GM12878 (cell line): ENCODE data around the gene ERAS.

Source experiments
- CBFB ChIP-seq: IDR thresholded peaks from 2 replicates; pipeline ENCODE4 v1.6.1; 2016; ENCODE audit warnings: antibody characterized with exemption, low read depth
- RAD21 ChIP-seq: IDR thresholded peaks from 2 replicates; pipeline ENCODE4 v1.6.1; 2011; ENCODE audit warnings: mild to moderate bottlenecking, low read depth, low read length, moderate library complexity; ENCODE audit not compliant: insufficient read depth
- RAD51 ChIP-seq: fragments of 450-650 bp; IDR thresholded peaks from 2 replicates; pipeline ENCODE4 v1.6.1; 2016; ENCODE audit warnings: moderate library complexity, mild to moderate bottlenecking, inconsistent platforms
- RBBP5 ChIP-seq: fragments of 200-600 bp; sonication (generic); conservative IDR thresholded peaks from 2 replicates; pipeline ENCODE4 v1.6.1; 2016
- TBL1XR1 ChIP-seq: IDR thresholded peaks from 2 replicates; pipeline ENCODE4 v1.6.1; 2012; ENCODE audit warnings: low read depth, low read length, improper control_type of control experiment
- WRNIP1 ChIP-seq: IDR thresholded peaks from 2 replicates; pipeline ENCODE4 v1.6.1; 2011; ENCODE audit warnings: low read depth, low read length, improper control_type of control experiment, borderline replicate concordance
- YY1 ChIP-seq: IDR thresholded peaks from 2 replicates; pipeline ENCODE4 v1.6.1; 2011; ENCODE audit warnings: low read depth, mild to moderate bottlenecking, low read length
- ZNF24 ChIP-seq: fragments of 450-650 bp; IDR thresholded peaks from 2 replicates; pipeline ENCODE4 v1.6.1; 2017; ENCODE audit warnings: antibody characterized with exemption, mild to moderate bottlenecking
- ZZZ3 ChIP-seq: IDR thresholded peaks from 2 replicates; pipeline ENCODE4 v1.6.1; 2011; ENCODE audit warnings: low read depth; ENCODE audit not compliant: control insufficient read depth, insufficient read length
- TF ChIP-seq, protein P1 (sequence below): fragments of 450-650 bp; IDR thresholded peaks from 2 replicates; pipeline ENCODE4 v1.6.1; 2017; ENCODE audit warnings: mild to moderate bottlenecking, moderate library complexity
- TF ChIP-seq, protein P2 (sequence below), 3 experiments: IDR thresholded peaks in 2 of 3; conservative IDR thresholded peaks in 1 of 3; 2 replicates each; pipeline ENCODE4 v1.5.1; 2011; ENCODE audit warnings: low read depth in 3 of 3, low read length in 3 of 3, mild to moderate bottlenecking in 3 of 3, control low read depth in 2 of 3, moderate library complexity in 2 of 3, inconsistent platforms in 1 of 3, mixed read lengths in 1 of 3; ENCODE audit not compliant: control insufficient read depth in 2 of 3, insufficient read depth in 1 of 3; ENCODE audit errors: extremely low read depth in 1 of 3
- TF ChIP-seq, protein P3 (sequence below): IDR thresholded peaks from 2 replicates; pipeline ENCODE4 v1.6.1; 2012; ENCODE audit warnings: low read length, inconsistent platforms
- TF ChIP-seq, protein P4 (sequence below): fragments of 450-650 bp; IDR thresholded peaks from 2 replicates; pipeline ENCODE4 v1.6.1; 2017; ENCODE audit warnings: antibody characterized with exemption, mild to moderate bottlenecking, moderate library complexity
- TF ChIP-seq, protein P5 (sequence below): IDR thresholded peaks from 2 replicates; pipeline ENCODE4 v1.6.1; 2012; ENCODE audit warnings: mild to moderate bottlenecking, low read depth, low read length

DNA sequence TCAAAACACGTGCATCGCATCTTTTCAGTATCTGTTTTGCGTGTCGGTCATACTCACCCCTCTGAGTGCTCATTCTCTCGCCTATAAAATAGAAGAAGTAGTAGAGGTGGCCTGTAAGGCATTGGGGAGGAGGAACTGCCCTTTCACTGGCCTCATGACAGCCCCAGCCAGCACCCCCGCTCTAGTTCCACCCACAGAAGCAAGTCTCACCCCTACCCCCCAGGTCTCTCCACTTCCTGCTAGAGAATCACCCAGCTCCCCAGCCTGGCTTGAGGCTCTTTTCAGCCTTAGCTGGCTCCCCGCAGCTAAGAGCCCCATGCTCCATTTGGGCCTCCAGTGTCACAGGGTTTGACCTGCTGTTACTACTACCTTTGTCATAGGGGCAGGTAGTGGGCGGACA lies 12.7 kb upstream of the ERAS start:
- TF ChIP-seq RAD51: no peak
- no peak for TF ChIP-seq ZZZ3
- TF ChIP-seq RAD21: no peak
- TF ChIP-seq RBBP5: no peak
- TF ChIP-seq, protein P1, sequence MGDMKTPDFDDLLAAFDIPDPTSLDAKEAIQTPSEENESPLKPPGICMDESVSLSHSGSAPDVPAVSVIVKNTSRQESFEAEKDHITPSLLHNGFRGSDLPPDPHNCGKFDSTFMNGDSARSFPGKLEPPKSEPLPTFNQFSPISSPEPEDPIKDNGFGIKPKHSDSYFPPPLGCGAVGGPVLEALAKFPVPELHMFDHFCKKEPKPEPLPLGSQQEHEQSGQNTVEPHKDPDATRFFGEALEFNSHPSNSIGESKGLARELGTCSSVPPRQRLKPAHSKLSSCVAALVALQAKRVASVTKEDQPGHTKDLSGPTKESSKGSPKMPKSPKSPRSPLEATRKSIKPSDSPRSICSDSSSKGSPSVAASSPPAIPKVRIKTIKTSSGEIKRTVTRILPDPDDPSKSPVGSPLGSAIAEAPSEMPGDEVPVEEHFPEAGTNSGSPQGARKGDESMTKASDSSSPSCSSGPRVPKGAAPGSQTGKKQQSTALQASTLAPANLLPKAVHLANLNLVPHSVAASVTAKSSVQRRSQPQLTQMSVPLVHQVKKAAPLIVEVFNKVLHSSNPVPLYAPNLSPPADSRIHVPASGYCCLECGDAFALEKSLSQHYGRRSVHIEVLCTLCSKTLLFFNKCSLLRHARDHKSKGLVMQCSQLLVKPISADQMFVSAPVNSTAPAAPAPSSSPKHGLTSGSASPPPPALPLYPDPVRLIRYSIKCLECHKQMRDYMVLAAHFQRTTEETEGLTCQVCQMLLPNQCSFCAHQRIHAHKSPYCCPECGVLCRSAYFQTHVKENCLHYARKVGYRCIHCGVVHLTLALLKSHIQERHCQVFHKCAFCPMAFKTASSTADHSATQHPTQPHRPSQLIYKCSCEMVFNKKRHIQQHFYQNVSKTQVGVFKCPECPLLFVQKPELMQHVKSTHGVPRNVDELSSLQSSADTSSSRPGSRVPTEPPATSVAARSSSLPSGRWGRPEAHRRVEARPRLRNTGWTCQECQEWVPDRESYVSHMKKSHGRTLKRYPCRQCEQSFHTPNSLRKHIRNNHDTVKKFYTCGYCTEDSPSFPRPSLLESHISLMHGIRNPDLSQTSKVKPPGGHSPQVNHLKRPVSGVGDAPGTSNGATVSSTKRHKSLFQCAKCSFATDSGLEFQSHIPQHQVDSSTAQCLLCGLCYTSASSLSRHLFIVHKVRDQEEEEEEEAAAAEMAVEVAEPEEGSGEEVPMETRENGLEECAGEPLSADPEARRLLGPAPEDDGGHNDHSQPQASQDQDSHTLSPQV: no peak
- TF ChIP-seq, protein P2, sequence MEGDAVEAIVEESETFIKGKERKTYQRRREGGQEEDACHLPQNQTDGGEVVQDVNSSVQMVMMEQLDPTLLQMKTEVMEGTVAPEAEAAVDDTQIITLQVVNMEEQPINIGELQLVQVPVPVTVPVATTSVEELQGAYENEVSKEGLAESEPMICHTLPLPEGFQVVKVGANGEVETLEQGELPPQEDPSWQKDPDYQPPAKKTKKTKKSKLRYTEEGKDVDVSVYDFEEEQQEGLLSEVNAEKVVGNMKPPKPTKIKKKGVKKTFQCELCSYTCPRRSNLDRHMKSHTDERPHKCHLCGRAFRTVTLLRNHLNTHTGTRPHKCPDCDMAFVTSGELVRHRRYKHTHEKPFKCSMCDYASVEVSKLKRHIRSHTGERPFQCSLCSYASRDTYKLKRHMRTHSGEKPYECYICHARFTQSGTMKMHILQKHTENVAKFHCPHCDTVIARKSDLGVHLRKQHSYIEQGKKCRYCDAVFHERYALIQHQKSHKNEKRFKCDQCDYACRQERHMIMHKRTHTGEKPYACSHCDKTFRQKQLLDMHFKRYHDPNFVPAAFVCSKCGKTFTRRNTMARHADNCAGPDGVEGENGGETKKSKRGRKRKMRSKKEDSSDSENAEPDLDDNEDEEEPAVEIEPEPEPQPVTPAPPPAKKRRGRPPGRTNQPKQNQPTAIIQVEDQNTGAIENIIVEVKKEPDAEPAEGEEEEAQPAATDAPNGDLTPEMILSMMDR (IDR thresholded peaks at IDR 0.05 in 2 of 3, conservative IDR thresholded peaks at IDR 0.05 in 1 of 3; ENCODE audit: control insufficient read depth in 2 of 3, extremely low read depth in 1 of 3, insufficient read depth in 1 of 3, low read depth in 3 of 3, low read length in 3 of 3): no peak
- TF ChIP-seq TBL1XR1: no peak
- TF ChIP-seq YY1: no peak
- no peak for TF ChIP-seq ZNF24
- TF ChIP-seq CBFB: no peak
- TF ChIP-seq, protein P3, sequence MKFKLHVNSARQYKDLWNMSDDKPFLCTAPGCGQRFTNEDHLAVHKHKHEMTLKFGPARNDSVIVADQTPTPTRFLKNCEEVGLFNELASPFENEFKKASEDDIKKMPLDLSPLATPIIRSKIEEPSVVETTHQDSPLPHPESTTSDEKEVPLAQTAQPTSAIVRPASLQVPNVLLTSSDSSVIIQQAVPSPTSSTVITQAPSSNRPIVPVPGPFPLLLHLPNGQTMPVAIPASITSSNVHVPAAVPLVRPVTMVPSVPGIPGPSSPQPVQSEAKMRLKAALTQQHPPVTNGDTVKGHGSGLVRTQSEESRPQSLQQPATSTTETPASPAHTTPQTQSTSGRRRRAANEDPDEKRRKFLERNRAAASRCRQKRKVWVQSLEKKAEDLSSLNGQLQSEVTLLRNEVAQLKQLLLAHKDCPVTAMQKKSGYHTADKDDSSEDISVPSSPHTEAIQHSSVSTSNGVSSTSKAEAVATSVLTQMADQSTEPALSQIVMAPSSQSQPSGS: no peak
- TF ChIP-seq, protein P4, sequence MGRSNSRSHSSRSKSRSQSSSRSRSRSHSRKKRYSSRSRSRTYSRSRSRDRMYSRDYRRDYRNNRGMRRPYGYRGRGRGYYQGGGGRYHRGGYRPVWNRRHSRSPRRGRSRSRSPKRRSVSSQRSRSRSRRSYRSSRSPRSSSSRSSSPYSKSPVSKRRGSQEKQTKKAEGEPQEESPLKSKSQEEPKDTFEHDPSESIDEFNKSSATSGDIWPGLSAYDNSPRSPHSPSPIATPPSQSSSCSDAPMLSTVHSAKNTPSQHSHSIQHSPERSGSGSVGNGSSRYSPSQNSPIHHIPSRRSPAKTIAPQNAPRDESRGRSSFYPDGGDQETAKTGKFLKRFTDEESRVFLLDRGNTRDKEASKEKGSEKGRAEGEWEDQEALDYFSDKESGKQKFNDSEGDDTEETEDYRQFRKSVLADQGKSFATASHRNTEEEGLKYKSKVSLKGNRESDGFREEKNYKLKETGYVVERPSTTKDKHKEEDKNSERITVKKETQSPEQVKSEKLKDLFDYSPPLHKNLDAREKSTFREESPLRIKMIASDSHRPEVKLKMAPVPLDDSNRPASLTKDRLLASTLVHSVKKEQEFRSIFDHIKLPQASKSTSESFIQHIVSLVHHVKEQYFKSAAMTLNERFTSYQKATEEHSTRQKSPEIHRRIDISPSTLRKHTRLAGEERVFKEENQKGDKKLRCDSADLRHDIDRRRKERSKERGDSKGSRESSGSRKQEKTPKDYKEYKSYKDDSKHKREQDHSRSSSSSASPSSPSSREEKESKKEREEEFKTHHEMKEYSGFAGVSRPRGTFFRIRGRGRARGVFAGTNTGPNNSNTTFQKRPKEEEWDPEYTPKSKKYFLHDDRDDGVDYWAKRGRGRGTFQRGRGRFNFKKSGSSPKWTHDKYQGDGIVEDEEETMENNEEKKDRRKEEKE: no peak
- TF ChIP-seq WRNIP1: no peak
- TF ChIP-seq, protein P5, sequence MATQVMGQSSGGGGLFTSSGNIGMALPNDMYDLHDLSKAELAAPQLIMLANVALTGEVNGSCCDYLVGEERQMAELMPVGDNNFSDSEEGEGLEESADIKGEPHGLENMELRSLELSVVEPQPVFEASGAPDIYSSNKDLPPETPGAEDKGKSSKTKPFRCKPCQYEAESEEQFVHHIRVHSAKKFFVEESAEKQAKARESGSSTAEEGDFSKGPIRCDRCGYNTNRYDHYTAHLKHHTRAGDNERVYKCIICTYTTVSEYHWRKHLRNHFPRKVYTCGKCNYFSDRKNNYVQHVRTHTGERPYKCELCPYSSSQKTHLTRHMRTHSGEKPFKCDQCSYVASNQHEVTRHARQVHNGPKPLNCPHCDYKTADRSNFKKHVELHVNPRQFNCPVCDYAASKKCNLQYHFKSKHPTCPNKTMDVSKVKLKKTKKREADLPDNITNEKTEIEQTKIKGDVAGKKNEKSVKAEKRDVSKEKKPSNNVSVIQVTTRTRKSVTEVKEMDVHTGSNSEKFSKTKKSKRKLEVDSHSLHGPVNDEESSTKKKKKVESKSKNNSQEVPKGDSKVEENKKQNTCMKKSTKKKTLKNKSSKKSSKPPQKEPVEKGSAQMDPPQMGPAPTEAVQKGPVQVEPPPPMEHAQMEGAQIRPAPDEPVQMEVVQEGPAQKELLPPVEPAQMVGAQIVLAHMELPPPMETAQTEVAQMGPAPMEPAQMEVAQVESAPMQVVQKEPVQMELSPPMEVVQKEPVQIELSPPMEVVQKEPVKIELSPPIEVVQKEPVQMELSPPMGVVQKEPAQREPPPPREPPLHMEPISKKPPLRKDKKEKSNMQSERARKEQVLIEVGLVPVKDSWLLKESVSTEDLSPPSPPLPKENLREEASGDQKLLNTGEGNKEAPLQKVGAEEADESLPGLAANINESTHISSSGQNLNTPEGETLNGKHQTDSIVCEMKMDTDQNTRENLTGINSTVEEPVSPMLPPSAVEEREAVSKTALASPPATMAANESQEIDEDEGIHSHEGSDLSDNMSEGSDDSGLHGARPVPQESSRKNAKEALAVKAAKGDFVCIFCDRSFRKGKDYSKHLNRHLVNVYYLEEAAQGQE: no peak
